Midbrain (tissue), 1 donor: ENCODE measurements around the gene KIAA0753.

Source experiments
- DNase-seq: peaks from one replicate; lab custom pipeline; 2025; lab: John Stamatoyannopoulos, UW

Gene KIAA0753

GRCh38 chr17:6547336-6547735, 93.2 kb downstream of the KIAA0753 start:
- no peak for DNase-seq

DNA sequence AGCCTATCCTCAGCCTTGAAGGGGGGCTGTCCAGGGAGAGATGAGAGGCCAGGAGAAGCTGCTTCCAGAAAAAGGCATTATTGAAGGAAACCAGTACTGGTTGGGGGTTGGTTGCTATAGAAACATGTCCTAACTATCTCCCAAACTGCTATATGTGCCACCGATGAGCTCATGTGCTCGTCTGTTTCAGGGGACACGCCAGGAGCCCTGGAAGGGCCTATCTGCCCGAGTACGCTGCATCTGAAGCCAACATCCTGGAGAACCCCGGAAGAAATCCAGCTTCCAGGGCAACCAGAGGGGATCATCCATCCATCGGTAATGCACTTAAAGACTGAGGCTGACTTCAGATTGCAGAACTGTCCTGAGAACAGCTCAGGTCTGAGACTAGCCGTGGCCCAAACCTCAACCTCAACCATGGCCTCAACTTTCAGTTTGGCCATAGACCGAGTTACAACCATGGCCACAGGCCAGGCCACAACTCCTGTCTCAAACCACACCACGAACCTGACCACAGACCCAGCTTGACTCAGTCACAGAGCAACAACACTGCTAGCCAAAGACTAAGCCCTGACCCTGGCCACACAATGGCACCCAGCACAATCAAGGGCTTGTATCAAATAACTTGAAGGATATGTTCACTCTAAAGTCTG, 94.3 kb downstream of the KIAA0753 start:
- DNase-seq: no peak

DNA sequence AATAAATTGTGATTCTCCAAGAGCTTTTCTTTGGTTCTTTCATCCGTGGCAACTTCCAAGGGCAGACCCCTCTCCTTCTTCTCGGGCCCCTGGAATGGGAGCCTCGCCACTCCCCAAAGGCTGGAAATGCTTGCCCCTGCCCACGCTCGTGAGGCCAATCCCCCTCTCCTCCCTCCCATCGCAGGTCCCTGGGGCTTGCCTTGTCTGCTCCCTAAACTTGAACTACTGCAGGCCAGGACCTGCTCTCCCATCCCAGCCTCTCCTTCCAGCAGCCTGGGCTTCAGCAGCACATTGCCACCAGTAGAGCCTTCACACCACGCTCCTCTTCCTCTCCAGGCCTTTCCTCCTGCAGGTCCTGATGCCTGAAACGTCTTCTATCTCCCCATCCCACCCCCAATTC, 95.2 kb downstream of the KIAA0753 start:
- DNase-seq: no peak

DNA sequence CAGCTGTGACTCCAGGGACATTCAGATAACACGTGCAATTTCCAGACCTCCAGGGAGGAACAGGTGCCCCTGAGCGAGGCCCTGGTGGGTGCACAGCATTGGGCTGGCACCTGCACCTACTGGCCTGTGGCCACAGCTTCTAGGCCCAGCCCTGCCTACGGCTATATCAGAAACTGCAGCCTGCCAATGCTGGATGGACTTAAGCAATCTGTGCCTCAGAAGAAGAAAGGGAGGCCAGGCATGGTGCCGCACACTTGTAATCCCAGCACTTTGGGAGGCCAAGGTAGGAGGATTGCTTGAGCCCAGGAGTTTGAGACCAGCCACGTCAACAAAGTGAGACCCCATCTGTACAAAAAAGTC, 96.5 kb downstream of the KIAA0753 start:
- DNase-seq: no peak

GRCh38 chr17:6543079-6544010, 97.2 kb downstream of the KIAA0753 start:
- DNase-seq: no peak

DNA sequence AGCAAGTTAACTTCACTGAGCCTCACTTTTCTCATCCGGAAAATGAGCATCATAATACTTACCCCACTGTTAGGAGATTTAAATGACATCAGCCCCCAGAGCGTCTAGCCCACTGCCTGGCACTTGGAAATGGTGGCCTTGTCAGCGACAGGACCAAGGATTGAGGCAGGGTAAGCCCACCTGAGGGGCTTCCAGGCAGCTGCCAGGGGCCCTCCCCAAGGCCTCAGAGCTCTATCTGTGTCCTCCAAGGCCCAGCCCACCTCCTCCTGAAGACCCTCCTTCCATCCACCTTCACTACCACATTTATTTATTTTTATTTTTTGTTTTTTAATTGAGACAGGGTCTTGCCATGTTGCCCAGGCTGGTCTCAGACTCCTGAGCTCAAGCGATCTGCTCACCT, 97.9 kb downstream of the KIAA0753 start:
- no peak for DNase-seq

- DNase-seq: no peak
Observed at GRCh38 chr17:6541886-6542285, 98.6 kb downstream of the KIAA0753 start.

GRCh38 chr17:6539871-6540270, 100.6 kb downstream of the KIAA0753 start:
- DNase-seq: no peak

DNA sequence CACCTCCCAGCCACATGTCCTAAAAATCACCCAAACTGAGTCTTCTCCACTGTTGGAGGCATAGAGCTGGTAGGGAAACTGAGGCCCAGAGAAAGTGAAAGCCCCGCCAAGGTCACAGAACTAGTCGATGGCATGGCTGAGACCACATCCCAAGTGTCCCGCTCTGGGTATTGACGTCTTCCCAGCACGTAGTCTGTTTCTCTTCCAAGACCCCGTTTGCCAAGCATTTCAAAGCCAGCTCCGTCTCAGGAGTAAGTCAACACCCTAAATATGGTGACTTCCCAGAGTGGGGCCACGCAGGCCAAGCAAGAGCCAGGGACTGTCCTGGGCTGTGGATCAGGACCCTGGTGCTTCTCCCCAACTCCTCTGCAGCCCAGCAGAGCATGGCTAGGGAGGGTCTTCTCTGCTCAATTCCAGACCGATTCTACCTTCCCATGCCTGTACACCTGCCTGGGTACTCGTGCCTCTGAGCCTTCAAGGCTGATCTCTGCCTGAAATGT, 103.9 kb downstream of the KIAA0753 start:
- no peak for DNase-seq

DNA sequence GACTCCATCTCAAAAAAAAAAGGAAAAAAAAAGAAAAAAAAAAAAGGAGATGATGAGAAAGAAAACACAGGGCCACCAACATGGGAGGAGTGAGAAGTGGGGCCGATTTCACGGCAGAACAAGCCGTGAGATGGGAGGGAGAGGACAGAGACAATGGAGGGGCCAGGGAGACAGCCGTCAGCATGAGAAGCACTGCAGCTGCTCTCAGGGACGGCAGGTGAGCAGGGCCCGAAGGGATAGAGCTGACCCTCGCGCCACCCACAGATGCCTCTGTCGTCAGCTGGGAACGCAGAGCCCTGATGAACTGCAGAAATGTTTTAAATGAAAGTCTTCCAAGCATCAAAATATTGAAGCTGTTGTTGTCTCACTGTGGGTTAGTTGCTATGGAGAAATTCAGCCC, 104.5 kb downstream of the KIAA0753 start:
- no peak for DNase-seq

DNA sequence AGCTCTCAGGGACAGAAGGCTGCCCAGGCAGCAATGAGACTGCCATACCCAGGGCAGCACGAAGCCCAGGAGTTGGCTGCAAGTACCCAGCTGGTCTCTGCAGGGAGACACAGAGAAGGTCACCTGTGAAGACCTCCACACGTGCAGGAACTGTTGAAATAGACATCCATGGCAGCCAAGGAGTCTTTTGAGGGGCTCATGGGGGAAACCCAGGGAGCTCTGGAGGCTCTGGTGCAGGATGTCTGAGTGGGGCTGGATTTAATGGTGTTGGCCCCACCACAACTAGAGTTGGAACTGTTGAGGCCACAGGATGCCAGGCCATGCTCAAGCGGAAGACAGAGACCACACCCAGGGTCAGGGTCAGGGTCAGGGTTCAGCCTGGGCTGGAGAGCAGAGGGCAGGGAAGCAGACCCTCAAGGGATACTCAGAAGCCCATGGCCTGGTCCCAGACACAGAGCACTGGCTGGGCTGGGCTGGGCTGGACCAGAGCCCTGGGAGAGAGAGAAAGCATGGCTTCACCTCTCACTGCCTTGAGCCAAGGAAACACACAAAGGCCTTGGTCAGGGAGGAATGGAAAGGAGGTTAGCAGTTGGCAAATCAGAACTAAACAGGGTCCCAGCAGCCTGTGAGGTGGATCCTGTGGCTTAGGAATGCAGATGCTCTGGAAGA, 105.5 kb downstream of the KIAA0753 start:
- DNase-seq: peak; percentile 26

DNA sequence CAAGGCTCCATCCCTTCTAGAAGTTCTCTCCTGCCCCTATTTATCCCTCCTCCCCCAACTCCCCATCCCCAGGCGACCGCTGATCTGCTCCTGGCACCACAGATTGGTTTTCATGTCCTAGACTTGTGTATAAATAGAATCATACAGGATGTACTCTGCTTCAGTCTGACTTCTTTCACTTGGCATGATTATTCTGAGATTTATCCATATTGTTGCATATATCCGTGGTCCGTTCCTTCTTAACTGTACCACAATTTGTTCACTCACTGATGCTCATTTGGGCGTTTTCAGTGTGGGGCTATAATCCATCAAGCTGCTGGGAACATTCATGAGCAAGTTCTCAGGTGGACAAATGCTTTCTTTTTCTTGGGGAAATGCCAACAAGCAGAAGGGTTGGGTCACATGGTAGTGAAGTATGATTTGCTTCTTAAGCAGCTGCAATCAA, 108.0 kb downstream of the KIAA0753 start:
- DNase-seq: no peak

GRCh38 chr17:6531575-6531974, 108.9 kb downstream of the KIAA0753 start:
- DNase-seq: no peak

- DNase-seq: no peak
Observed at GRCh38 chr17:6530324-6530920, 110.1 kb downstream of the KIAA0753 start.

DNA sequence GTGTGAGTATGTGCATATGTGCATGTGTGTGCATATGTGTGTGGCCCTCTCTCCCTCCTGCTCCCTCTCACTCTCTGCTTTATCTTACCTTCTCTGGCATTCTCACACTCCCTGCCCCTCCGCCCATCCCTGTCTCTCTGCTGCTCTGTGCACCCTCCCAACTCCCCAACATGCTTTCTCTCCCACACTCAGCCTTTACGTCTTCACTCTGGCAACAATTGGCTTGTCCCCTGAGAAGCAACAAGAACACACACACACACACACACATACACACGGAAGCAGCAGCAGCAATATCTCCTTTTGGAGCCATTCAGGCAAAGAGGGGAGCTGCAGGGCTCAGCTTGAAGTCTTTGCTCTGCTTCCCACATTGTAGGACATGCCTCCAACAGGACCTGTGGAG, 112.0 kb downstream of the KIAA0753 start:
- no peak for DNase-seq
